Muscle layer of duodenum (tissue), 2 donors: ENCODE results near the gene ASCL2.

Experiments
- H3K27ac ChIP-seq: one replicate; pipeline ENCODE4 v1.7.0; 2013; ENCODE audit warnings: mild to moderate bottlenecking, low read length
- H3K27me3 ChIP-seq: one replicate; pipeline ENCODE4 v1.7.0; 2013; ENCODE audit warnings: low read depth, mild to moderate bottlenecking, control low read depth, low read length
- H3K36me3 ChIP-seq, 2 donors: one replicate each; pipeline ENCODE4 v1.7.0; 2013; ENCODE audit warnings: low read length in 2 of 2, control low read depth in 1 of 2, mild to moderate bottlenecking in 1 of 2; ENCODE audit not compliant: insufficient read depth in 2 of 2, control insufficient read depth in 1 of 2
- H3K4me1 ChIP-seq, 2 donors: one replicate each; pipeline ENCODE4 v1.7.0; 2013; ENCODE audit warnings: low read length in 2 of 2, mild to moderate bottlenecking in 2 of 2, control low read depth in 1 of 2, moderate library complexity in 1 of 2; ENCODE audit not compliant: insufficient read depth in 2 of 2, control insufficient read depth in 1 of 2
- H3K4me3 ChIP-seq, 2 donors: one replicate each; pipeline ENCODE4 v1.7.0; 2013; ENCODE audit warnings: low read length in 2 of 2, low read depth in 1 of 2, mild to moderate bottlenecking in 1 of 2
- H3K9me3 ChIP-seq, 2 donors: one replicate each; pipeline ENCODE4 v1.7.0; 2013; ENCODE audit warnings: low read length in 2 of 2, control low read depth in 1 of 2, mild to moderate bottlenecking in 1 of 2; ENCODE audit not compliant: control insufficient read depth in 1 of 2
- donor health status: healthy.

Gene ASCL2

DNA sequence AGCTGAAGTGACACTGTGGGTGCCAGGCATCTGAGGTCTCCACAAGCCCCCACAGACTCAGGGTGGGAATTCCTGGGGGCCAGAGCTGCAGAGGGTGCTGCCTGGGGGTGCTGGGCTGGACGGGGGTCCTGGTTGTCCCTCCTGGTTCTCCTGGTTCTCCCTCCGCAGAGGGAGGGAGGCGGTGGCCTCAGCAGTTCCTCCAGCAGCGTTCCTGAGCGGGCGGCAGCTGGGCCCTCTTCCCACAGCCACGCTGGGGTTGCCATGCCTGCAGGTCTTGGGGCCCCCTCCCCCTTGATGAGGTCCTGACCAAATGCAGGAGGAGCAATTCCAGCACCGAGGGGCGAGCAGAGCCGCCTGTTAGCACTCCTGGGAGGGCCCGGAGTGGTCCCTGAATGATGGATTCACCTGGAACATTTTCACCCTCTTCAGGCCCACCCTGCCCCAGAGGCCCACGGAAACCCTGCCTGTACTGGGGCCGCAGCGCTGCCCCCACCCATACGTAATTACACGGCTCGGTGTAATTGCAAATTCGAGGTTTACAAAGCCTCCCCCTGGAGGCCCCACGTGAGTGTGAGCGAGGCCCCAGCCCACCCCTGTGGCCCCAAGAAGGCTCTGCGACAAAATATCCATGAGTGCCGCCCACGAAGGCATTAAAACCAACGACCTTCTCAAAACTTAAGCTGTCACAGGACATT is 30.7 kb upstream of the ASCL2 start:
- H3K27ac ChIP-seq = no peak overlapping the region
- peak overlapping the region in 1 of 2 donors; percentile 38 for H3K4me3 ChIP-seq
- no peaks in the 10 kb centered on the region for H3K36me3 ChIP-seq
- H3K27me3 ChIP-seq = no peaks in the 10 kb centered on the region
- H3K9me3 ChIP-seq = no peaks in the 10 kb centered on the region
- peaks cover 7 to 15% of the 10 kb centered on the region in 2 donors for H3K4me1 ChIP-seq

DNA sequence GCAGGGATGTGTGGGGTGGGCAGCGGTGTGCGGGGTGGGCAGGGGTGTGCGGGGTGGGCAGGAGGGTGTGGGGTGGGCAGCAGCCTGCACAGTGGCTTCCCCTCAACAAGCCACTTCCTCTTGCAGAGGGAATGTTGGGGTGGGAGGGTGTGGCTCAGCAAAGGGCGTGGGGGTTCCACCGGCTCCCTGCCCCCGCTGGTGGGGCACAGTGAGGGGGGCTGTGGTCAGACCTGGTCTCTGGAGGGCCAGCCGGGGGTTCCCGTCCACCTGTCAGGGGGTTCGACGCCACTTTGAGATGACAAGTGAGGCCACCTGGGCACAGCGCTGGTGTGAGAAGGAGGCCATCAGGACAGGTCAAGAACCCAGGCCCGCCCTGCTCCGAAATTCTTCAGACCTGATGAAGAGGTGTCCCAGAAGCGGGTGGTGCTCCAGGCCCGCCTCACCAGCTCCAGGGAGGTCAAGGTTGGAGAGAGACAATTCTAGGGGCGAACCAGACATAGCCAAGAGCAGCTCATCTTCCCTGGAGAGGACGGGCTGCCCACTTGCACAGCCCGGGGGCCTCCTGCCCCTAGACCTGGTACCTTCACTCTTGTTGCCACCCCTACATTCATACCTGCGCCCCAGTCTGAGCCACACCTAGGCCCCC is 30.0 kb upstream of the ASCL2 start:
- no peak overlapping the region for H3K27ac ChIP-seq
- H3K9me3 ChIP-seq = no peaks in the 10 kb centered on the region
- no peaks in the 10 kb centered on the region for H3K36me3 ChIP-seq
- peaks cover under 1 to 9% of the 10 kb centered on the region in 2 donors for H3K4me1 ChIP-seq
- H3K4me3 ChIP-seq = peak overlapping the region in 1 of 2 donors; percentile 38
- H3K27me3 ChIP-seq = no peaks in the 10 kb centered on the region

DNA sequence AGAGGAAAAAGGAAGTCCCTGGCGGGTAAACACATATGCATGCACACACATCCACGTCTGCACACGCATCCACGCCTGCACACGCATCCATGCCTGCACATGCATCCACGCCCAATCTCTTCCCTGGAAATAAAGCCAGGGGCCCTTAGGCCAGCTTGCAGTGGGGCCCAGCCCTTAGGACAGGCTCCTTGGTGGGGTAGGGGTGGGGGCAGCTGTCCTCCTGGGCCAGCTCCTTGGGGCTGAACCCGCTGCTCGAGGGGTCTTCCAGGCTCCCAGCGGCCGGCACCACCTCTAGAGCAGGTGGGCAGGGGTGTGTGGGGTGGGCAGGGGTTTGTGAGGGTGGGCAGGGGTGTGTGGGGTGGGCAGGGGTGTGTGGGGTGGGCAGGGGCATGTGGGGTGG is 29.4 kb upstream of the ASCL2 start:
- H3K4me1 ChIP-seq = peaks cover 0 to 2% of the 10 kb centered on the region in 2 donors
- no peak overlapping the region for H3K4me3 ChIP-seq
- H3K9me3 ChIP-seq = no peaks in the 10 kb centered on the region
- H3K36me3 ChIP-seq = no peaks in the 10 kb centered on the region
- no peaks in the 10 kb centered on the region for H3K27me3 ChIP-seq
- H3K27ac ChIP-seq = no peak overlapping the region

DNA sequence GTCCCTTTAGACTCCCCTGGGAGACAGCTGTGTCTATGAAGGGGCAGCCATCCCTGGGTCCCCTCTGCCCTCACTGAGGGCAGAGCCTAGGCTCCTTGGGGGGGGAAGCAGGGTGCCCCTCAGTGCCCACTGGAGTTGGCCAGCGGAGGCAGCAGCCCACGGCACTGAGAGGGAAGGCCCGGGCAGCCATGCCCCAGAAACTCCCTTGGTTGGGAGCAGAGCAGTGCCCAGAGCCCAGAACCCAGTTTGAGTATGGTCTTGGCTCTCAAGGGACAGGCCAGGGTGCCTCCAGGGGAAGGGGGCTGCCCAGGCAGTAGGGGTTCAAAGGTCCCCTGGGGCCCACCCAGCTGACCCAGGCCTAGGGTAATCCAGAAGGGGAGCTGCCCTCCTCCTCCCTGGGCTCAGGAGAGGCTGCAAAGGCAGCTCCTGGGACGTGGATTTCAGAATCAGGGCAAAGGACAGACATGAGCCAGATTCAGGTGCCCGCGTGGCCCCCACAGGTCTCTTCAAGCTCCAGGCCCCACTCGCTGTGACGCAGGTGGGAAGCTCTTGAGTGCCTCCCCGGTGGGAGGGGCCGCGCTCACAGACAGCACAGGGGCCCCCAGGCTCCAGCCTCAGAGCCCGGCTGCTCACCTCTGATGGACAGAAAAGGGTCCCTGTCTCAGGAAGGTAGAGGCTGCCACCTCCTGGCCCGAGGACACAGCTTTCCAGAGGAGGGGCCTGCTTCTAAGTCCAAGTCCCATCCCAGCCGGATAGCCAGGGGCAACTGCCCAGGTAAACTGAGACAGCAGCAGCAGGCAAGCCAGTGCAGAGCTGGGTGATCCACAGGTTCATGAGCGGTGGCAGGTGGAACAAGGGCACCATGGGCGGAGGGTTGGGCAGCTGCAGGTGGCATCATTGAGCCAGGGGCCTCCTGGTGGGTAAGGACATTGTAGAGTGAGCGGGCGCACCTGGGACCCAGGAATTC is 28.7 kb upstream of the ASCL2 start:
- Histone ChIP-seq H3K27me3 (no peaks in the 10 kb centered on the region), H3K9me3 (no peaks in the 10 kb centered on the region), H3K36me3 (no peaks in the 10 kb centered on the region), H3K4me3 (no peak overlapping the region), H3K27ac (no peak overlapping the region), H3K4me1 (no peaks in the 10 kb centered on the region)

DNA sequence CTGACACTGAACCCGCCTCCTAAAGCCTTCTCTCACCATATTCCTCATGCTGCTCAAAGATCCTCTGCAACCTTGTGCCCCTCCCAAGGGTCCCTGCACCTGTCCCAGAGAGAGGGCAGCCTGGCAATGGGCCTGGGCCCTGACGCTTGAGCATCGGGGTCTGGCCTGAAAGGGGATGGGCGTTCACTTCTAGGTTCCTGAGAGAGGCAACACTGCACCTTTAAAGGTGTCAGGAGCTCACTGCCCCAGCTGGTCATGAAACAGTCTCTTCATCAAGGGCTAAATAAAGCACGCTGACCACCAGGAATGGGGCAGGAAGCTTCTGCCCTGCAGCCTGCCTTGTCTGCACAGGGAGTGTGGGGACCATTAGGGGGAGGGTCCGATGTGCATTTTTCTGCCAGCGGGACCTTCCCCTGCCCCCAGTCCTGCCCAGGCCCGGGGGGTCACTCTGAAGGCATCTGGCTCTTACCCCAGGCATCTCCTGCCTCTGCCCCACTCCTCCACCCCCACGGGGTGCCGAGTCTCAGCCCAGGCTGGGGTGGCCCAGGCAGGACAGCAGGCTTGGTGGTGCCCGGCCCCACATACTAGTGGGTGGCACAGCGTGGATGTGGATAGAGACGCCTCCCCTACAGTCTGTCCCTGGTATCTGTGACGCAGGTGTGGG is 27.9 kb upstream of the ASCL2 start:
- Histone ChIP-seq H3K27me3 (no peaks in the 10 kb centered on the region), H3K9me3 (no peaks in the 10 kb centered on the region), H3K27ac (no peak overlapping the region), H3K4me1 (no peaks in the 10 kb centered on the region), H3K36me3 (no peaks in the 10 kb centered on the region), H3K4me3 (no peak overlapping the region)

DNA sequence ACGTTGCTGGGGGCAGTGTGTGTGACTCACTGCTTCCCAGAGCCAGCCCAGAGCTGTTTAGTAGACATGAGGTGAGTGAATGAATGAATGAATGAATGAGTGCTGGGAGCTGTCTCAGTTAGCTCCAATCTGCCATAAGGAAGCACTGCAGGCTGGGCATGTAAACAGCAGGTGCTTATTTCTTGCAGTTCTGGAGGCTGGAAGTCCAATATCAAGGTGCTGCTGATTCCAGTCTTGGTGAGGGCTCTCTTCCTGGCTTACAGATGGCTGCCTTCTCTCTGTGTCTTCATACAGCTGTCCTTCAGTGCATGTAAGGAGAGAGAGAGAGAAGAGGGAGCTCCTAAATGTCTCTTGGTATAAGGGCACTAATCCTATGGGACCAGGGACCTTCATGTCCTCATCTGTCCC is 27.2 kb upstream of the ASCL2 start:
- no peaks in the 10 kb centered on the region for H3K27me3 ChIP-seq
- H3K4me3 ChIP-seq = no peak overlapping the region
- H3K27ac ChIP-seq = no peak overlapping the region

DNA sequence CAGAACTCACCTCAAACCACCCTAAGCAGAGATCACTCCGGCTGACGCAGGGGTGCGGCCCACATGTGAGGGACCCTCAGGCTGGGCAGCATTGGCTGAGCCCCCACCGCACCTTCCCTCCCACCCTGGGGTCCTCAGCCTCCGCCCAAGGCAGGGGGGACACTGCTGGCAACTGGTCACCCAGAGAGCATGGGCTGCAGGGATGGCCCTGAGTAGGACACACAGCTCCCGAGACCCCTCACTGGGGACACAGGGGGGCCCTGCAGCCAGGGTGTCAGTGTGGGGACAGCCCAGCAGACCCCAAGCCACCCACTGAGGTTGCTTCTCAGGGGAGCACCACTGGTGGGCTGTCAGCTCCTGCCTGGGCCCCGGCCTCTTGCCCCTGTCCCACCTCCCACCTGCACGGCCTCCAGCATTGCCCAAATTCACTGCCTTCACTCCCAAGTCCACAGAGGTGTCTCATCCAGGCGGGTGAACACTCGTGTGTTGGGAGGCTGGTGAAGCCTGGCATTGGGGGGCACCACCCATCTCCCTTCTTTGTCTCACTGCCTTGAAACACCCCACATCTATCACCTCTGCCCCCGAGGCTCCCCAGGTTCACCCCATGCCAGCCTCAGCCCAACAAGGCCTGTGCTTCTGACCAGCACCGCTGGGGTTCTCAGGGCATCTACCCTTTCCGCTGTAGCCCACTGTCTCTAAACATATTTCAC is 26.7 kb upstream of the ASCL2 start:
- Histone ChIP-seq H3K27ac (no peak overlapping the region), H3K27me3 (no peaks in the 10 kb centered on the region), H3K4me1 (no peaks in the 10 kb centered on the region), H3K36me3 (no peaks in the 10 kb centered on the region), H3K9me3 (no peaks in the 10 kb centered on the region), H3K4me3 (no peak overlapping the region)

More for the DNA sequence above, 27.2 kb upstream of the ASCL2 start:
- Histone ChIP-seq H3K36me3 (no peaks in the 10 kb centered on the region), H3K9me3 (no peaks in the 10 kb centered on the region), H3K4me1 (no peaks in the 10 kb centered on the region)

DNA sequence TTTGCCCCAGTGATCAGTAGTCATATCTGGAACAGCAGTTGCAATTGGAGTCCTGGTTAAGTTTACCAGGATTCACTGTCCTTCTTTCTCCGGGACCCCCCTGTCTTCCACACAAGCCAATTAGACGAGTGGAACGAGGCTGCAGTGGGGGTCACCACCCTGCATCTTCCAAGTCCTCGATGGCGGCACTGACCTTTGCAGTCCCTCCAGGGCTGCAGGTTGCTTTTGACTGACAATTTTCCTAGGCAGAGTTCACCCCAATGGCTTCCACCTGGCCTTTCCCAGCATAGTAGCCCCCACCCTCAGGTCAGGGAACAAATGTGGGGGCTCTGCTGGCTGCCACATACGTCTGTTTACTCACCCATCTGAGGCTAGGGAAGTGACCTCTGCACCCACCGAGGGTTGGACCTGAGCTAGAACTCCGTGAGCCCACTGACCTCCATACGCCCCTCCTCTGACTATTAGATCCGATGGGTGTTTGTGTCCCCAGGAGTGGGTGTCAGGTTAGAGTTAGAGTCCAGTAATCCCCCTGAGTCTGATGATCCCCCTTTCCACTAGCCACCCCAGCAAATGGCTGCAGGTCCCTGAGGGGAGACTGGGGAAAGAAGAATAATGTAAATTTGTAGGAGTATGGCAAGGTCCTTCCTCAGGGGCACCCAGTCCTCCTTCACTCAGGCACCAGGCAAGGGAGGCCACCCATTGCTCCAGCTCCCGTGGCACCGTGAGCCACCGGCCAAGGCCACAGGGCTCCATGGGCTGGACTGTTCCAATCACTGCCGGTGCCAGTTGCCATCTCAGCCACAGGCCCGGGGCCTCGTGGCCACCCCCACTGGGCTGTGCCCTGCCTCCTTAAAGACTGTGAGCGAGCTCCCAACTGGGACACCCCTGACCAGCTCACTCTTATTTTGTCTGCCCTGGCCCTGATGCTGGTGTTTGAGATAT is 25.9 kb upstream of the ASCL2 start:
- H3K36me3 ChIP-seq = no peaks in the 10 kb centered on the region
- no peaks in the 10 kb centered on the region for H3K9me3 ChIP-seq
- no peaks in the 10 kb centered on the region for H3K4me1 ChIP-seq
- no peak overlapping the region for H3K27ac ChIP-seq
- H3K27me3 ChIP-seq = no peaks in the 10 kb centered on the region
- H3K4me3 ChIP-seq = no peak overlapping the region

DNA sequence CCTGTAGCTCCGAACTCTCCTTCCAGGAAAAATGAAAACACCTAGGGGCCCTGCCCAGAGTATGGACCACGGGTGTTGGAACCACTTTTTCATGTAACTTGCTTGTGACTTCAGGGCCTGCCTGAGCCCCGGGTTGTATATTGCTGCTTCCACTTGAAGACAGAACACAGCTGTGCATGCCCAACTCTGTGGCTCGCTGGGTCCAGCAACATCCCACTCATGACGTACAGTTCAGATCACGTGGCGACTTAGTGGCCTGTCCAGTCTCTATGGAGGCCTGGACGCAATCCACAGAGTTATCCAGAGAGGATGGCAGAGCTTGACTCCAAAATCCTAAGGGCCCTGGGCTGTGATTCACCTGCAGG is 24.5 kb upstream of the ASCL2 start:
- no peaks in the 10 kb centered on the region for H3K4me1 ChIP-seq
- no peak overlapping the region for H3K27ac ChIP-seq
- H3K4me3 ChIP-seq = no peak overlapping the region
- no peaks in the 10 kb centered on the region for H3K36me3 ChIP-seq
- no peaks in the 10 kb centered on the region for H3K27me3 ChIP-seq
- no peaks in the 10 kb centered on the region for H3K9me3 ChIP-seq
